NCI-H345 treated with DMSO at 0.1 percent for 48 hours (cell line): Measurements from ENCODE around the gene ZC3H7A.

ENCODE experiments used
- DNase-seq: peaks from one replicate; lab custom pipeline; 2025; ENCODE audit not compliant: unreplicated experiment; lab: John Stamatoyannopoulos, UW

Gene ZC3H7A

DNA sequence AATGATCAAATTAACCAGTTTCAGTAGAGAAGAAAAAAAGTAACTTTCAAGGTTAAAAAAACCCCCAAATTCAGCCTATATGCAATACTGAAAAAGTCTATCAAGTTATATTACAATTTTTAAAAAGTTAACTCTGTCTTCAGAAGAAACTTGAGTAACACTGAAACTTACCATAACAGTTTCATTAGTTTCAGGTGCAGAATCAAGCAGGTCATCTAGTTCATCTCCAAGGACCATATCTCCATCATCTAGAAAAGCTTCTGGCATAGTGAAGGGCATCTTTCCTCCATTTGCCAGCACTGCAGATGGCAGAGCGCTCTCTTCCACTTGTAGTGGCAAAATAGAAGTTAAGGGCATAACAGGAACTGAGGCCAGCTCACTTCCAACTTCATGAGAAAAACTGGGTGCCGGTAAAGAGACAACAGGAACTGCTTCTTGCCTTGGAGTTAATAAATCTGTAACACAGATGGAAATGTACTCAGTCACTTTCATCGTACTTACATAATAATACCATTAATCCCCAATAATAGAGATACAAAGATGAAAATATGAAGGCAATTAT, 22.9 kb downstream of the ZC3H7A start:
- no peak for DNase-seq

DNA sequence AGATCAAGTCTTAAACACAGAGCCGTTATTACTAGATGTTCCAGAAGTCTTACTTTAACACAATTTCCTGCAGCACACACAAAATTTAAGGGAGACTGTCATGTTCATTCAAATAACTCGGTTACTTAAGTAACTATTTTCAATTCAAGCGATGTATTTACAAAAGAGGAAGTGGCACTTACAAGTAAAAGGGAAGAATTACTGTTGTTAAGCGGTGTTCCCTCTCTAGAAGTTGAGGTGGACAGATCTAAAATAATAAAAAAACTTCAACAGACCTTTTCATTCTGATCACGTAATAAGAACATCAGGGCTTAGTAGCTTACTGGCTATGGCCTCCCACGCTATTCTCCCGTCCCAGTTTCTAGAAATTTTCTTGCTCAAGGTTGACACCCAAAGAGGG, 28.2 kb downstream of the ZC3H7A start:
- no peak for DNase-seq

DNA sequence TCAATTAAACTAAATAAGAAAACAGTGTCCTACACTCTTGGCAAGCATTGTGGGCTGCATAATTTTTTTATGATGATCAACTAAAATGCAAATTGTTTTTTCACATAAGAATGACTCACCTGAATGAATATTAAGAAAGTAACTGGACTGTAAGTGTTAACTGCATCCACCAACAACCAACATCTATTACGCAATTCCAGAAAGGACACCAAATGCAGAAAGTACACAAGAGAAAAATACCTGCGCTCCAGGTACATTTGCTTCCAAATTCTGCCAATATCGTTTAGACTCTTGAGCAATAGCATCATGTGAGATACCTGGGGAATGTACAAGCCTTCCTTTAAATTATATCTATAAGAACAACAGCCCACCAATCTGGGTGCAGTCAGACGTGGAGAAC, 34.6 kb downstream of the ZC3H7A start:
- DNase-seq, result no peak

DNA sequence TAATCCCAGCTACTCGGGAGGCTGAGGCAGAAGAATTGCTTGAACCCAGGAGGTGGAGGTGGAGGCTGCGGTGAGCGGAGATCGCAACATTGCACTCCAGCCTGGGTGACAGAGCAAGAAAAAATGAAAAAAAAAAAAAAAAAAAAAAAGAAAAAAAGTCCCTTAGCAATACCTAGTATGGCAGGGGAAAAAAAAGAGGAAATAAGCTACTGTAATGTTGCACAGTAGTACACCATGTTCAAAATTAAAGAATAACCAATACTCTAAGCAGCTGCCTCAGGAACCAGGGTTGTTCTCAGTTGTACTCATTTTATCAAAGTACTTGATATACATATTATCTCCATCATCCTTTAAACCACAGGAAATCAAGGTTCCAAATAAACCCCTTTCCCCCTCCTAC, 37.1 kb downstream of the ZC3H7A start:
- DNase-seq, result no peak

DNA sequence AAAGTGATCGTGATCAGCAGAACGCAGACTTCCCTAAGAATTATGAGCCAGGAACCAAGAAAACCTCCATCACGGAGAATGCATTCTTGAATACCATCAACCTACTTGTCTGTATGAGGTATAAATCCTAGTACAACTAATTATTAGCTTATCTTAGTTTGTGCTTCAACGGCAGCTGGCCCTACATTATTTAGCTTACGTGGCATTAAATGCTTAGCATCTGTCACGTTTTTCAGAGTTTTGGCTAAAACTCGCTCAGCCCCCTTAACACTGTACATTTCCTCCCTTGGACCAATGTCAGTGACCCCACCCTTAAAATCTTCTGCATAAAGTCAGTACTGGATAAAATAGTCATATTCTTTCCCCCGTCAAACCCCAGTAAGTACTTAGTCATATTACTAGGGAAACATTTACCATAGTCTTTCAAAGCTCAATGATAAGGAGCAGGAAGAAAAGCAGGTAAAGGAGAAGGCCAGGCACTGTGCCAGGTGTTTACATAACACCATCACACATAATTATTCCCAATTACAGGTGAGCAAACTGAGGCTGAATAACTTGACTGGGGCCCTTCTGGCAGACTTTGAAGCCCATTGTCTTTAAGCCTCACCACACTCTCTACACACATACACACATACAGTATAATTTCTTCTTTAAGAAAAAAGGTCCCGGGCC, 37.8 kb downstream of the ZC3H7A start:
- no peak for DNase-seq

DNA sequence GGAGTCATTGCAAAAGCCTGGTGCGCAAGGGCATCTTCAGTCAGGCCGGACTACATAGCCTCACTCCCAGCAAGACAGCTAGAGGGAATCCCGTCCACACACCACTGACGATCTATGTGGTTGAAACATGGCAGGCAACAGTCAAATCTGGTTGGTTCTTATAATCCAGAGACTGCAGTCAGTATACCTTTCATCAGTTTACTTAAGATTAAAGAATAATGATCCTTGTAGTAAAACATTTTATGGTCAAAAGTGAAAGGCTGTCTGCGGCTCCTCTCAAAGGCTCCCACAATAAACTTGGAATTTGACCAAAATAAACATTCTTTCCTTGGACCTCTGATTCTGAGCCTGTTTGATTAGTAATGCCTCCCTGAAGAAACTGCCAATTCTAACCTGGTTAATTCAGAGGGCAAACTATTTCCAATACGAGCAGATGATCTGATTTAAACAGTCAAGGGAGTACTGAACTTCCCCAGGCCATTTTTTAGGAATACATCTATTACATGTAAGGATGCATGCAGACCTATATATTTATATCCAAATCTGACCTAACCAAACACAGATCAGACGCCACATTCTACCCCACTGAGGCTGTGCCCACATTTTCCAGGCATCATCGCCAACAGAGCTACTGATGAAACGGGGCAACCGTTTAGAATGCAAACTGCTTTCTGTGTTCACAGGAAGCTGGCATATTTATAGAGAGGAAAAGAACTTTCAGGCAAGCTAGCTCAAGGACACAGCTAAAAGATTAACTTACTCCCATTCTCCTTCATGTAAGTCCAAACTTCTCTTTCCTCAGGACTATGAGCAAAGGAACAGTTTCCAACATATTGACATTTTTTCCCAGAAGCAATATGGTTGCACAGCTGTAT, 39.1 kb downstream of the ZC3H7A start:
- DNase-seq, result no peak

DNA sequence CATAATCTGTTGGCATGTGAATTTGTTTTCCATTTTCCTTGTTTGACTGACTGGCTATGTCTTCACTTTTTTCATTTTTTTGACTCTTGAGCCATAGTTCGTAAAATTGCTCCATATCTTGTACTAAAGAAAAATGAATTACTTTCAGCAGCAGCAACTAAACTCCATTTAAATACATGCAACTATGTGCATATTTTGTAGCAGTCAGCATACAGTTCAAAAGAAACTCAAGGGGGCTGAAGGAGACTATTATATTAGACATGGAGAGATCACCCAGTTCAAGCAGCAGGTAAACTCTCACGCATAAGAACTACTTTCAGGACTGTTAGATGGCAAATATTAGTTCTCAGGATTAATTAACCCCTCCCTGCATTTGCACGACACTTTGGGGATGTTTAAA, 40.8 kb downstream of the ZC3H7A start:
- DNase-seq, result no peak

DNA sequence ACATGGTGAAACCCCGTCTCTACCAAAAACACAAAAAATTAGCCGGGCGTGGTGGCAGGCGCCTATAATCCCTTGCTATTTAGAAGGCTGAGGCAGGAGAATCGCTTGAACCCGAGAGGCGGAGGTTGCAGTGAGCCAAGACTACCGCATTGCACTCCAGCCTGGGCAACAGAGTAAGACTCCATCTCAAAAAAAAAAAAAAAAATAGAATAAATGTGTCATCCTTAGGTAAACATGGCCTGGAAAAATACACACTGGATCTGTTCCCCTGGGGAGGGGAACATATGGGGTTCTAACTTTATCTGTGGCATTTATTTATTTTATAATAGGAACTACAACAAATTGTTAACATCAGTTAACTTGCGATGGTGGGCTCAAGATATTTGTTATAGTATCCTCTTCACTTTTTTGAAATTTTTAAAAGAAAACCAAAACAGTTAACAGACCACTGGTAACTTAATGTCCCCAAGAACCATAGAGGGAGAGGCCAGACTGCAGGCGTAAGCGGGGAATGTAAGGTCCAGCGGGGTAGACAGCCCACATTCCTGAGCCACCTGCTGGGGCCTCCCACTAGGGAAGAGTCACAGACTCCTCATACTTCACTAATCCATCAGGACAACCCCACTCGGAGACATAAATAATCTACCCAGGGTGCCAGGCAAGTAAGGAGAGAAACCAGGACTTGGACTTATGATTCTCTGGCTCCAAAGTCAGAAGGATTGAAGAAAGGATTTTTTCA, 41.9 kb downstream of the ZC3H7A start:
- no peak for DNase-seq

DNA sequence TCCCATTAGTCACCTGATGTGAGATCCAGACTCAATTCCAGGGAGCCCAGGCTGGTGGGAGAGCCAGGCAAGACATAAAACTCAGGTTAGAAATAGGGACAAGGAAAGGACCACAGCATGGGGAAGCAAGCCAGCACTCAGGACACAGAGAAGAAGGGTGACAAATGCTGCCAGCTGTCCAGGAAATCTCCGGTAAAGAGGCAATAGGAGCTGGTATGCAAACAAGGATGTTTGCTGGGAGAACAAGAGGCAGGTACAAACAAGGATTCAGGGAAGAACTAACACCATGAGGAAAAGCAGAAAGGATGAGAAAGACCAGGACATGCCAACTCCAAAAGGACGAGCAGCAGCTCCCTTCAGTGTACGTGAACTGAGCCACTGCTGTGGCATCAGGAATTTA, 44.2 kb downstream of the ZC3H7A start:
- no peak for DNase-seq

DNA sequence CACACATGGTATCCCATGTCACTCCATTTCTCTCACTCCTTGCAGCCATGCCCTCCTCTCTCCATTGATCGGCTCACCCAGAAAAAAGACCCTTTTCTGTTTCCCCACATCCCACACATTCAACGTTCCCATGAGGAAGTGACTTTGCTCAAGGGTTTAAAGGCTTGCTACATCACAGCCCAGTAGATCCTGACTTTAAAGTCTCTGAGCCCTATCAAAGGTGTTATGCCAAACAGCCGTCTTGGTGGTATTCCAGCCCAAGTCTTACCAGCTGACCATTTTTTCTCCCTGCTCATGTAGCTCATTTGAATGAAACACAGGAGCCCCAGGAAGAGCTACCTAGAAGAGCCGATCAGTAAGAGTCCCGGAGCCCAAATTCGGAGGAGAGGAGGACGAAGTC, 47.0 kb downstream of the ZC3H7A start:
- no peak for DNase-seq

DNA sequence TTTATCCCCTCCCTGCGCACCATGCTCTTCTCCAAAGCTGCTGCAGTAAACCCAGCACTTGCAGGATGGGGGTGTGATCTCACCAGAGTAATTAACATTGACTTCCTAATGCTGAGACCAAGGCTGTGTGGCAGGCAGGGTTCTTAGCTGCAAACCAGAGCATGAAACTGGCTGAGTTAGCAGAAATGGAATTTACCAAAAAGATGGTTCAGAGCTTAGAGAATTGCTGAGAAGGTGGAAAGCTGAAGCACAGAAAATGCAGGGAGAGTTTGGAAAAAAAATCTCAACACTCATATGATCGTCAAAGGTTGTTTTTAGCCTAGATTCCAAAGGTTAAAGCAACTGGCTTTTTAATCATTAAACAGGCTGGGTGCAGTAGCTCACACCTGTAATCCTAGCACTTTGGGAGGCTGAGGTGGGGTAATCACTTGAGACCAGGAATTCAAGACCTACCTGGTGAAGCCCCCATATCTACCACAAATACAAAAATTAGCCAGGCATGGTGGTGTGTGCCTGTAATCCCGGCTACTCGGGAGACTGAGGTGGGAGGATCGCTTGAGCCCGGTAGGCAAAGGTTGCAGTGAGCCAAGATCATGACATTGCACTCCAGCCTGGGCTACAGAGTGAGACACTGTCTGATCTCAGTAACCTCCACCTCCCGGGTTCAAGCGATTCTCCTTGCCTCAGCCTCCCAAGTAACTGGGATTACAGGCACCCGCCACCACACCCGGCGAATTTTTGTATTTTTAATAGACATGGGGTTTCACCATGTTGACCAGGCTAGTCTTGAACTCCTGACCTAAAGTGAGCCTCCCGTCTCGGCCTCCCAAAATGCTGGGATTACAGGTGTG, 48.4 kb downstream of the ZC3H7A start:
- no peak for DNase-seq

DNA sequence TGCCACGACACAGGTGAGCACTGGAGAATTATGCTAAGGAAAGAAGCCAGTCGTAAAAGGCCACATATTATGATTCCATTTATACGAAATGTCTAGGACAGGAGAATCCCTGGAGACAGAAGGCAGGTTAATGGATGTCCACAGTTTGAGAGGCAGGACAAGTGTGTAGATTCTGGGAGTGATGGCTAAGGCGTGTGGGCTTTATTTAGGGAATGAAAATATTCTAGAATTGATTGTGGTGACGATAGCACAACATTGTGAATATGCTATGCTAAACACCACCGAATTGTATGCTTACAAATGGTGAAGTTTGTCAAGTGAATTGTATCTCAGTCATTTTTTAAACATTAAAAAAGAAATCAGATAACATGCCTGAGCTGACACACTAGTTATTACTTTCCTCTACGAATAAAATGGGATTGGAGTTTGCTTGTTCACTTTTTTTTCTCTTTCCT, 49.1 kb downstream of the ZC3H7A start:
- no peak for DNase-seq

DNA sequence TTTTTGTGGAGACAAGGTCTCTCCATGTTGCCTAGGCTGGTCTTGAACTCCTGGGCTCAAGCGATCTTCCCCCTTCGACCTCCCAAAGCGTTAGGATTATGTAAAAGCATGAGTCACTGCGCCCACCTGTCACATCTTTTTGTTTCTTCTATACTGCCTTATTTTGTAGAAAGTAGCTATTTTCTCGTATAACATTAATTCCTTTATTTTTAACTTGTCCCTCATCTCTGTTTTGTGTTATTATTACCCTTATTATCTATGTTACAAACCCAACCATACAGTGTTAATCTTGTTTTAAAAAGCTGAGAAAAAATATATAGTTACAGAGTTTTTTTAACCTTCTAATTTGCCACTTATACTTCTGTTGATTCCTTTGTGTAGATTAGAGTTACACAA, 53.0 kb downstream of the ZC3H7A start:
- DNase-seq, result no peak

DNA sequence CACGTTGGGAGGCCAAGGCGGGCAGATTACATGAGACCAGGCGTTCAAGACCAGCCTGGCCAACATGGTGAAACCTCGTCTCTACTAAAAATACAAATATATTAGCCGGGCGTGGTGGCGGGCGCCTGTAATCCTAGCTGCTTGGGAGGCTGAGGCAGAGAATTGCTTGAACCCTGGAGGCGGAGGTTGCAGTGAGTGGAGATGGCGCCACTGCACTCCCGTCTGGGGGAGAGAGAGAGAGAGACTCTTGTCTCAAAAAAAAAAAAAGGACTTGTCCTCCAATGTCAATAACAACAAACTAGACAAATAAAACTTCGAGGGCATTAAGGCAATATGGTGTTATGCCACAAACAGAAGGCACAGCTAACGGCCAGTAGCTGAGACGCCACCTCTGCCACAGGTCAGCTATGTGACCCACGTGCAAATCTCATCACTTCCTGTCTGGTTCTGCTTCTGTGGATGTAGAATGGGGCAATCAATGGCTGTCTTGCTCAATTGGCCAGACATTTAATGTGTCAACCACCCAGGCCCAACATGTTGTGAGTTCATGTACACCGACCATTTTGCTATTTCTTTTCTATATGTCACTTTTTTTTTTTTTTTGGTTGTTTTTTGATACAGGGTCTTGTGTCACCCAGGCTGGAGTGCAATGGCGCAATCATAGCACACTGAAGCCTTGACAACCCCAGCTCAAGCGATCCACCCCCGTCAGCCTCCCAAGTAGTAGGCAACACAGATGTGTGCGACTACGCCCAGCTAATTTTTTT, 53.6 kb downstream of the ZC3H7A start:
- DNase-seq, result no peak

DNA sequence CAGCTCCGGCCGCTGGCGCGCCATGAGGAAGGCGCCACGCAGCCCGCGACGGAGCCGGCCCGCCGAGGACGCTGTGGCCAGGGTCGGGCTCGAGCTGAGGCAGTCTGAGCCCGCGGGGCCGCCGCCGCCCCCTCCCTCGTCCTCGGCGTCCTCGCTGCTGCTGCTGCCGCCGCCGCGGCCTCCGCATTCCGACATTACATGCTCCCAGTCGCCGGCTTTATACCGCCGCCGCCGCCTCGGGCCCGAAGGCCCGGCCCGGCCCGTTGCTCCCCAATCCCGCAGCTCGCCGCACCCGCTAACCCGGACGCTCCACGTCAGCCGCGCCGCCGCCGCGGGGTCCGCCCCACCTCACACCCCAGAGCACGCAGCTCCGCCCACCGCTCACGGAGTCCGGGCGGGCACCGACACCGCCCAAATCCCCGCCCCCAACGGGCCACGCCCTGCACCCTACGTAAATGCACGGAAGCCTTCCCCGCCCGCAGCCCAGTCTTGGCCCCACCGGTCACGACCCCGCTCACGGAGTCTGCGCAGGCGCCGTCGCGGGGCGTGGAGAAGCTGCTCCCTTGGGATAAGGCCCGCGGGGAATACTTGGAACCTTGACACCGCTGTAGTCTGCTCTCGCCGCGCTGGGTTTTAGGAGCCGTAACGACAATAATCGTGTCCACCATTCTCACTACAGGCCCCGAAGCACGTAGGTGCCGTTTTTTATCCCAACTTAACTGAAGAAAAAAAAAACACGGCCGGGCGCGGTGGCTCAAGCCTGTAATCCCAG, 54.3 kb downstream of the ZC3H7A start, which contains the start of gene TXNDC11:
TXNDC11 (minus strand) TSS at position 322 of the 772 bp plus-strand sequence; CDS start at position 195, 127 bp downstream.
- peak; percentile 95 for DNase-seq

DNA sequence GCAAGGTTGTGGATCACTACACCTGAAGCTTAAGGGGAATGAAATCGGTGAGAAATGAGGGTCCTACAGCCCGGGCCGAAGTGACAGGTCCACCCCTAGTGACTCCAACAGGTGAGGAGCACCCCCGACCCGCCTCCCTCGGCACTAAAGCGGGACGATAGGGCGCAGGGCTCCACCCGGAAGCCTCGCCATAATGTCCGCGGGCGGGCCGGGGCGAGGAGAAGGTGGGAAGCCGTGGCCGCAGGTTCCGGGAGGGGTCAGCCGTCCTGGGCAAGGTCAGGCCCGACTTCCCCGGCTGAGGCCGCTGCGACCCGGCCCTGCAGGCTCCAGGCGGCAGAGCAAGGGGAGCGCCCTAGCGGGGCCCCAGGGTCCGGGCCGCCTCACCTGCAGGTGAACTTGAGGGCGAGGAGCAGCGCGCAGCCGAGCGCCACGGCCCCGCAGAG, 54.9 kb downstream of the ZC3H7A start:
- DNase-seq, result no peak

DNA sequence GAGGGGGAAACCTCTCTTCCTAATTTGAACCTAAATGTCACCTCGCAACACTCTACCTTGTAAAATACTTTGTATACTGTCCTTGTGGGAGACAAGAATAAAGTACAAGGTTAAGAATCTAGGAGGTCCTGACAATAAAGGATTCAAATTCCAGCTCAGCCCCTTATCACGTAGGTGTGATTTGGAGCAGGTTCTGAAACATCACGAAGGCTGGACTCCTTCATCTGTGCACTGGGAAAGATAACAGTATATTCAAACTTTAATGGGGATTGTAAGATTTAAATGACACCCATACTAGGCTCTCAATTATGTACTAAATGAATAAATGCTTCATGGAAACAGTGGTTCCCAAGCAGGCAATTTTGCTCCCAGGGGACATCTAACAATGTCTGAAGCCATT, 56.5 kb downstream of the ZC3H7A start:
- DNase-seq, result no peak

DNA sequence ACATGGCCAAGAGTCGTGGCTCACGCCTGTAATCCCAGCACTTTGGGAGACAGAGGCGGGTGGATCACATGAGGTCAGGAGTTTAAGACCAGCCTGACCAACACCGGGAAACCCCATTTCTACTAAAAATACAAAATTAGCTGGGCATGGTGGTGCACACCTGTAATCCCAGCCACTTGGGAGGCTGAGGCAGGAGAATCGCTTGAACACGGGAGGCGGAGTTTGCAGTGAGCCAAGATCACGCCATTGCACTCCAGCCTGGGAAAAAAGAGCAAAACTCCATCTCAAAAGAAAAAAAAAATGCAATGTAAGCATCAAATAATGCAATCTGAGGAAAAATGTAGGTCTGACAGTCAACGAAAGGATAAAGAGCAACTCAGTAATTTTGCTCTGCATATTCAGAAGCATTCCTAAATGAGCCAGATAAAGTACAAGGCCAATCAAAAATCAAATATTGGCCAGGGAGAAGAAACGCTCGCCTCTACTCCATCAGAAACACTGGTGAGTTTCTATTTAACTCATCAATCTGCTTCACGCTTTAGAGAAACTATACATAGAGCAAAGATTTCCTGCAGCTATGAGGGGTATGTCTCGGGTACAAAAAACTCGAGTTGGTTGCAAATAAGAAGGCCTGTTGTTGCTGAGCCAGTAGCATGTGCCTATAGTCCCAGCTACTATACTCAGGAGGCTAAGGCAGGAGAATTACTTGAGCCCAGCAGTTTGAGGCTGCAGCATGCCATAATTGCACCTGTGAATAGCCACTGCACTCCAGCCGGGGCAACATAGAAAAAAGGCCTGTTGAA, 58.1 kb downstream of the ZC3H7A start:
- no peak for DNase-seq
